Hepatocyte (in vitro differentiated cells): ENCODE measurements around the gene LRRC61. TPM values are rescaled to one million over a fixed set of nuclear protein-coding genes. Genes with fewer than 3 reads are reported as not detected.

ENCODE experiments used
- DNase-seq: peaks from one replicate; pipeline ENCODE4 v3.0.0-alpha.2; 2016; ENCODE audit warnings: low spot score
- H2AFZ ChIP-seq: fragments of 200-600 bp; sonication (generic); 2 replicates; pipeline ENCODE4 v1.6.0; 2016; ENCODE audit warnings: antibody characterized with exemption, mild to moderate bottlenecking
- H3K27ac ChIP-seq: fragments of 200-600 bp; sonication (generic); 2 replicates; pipeline ENCODE4 v1.5.1; 2016; ENCODE audit warnings: mild to moderate bottlenecking
- H3K27me3 ChIP-seq: fragments of 200-600 bp; sonication (generic); 2 replicates; pipeline ENCODE4 v1.6.1; 2016
- H3K36me3 ChIP-seq: fragments of 200-600 bp; sonication (generic); replicated peaks from 2 replicates; pipeline ENCODE4 v1.5.1; 2016; ENCODE audit warnings: low read depth; ENCODE audit not compliant: insufficient read depth
- H3K4me1 ChIP-seq: fragments of 200-600 bp; sonication (generic); 2 replicates; pipeline ENCODE4 v1.5.1; 2016; ENCODE audit warnings: mild to moderate bottlenecking, moderate library complexity; ENCODE audit not compliant: insufficient read depth
- H3K4me2 ChIP-seq: fragments of 200-600 bp; sonication (generic); 2 replicates; pipeline ENCODE4 v1.6.0; 2016
- H3K4me3 ChIP-seq: fragments of 200-600 bp; sonication (generic); 2 replicates; pipeline ENCODE4 v1.5.1; 2016; ENCODE audit warnings: mild to moderate bottlenecking
- H3K79me2 ChIP-seq: fragments of 200-600 bp; sonication (generic); 2 replicates; pipeline ENCODE4 v1.6.0; 2017; ENCODE audit warnings: mild to moderate bottlenecking
- H3K9me2 ChIP-seq: fragments of 200-600 bp; sonication (generic); replicated peaks from 2 replicates; pipeline ENCODE4 v1.6.0; 2017; ENCODE audit warnings: mild to moderate bottlenecking; ENCODE audit not compliant: insufficient read depth
- H3K9me3 ChIP-seq: fragments of 200-600 bp; sonication (generic); 2 replicates; pipeline ENCODE4 v1.5.1; 2016; ENCODE audit warnings: low read depth, mild to moderate bottlenecking
- H4K20me1 ChIP-seq: fragments of 200-600 bp; sonication (generic); 2 replicates; pipeline ENCODE4 v1.6.0; 2016; ENCODE audit warnings: mild to moderate bottlenecking; ENCODE audit not compliant: insufficient read depth, poor library complexity, severe bottlenecking
- CTCF ChIP-seq: fragments of 200-600 bp; sonication (generic); IDR thresholded peaks from 2 replicates; pipeline ENCODE4 v1.5.1; 2016; ENCODE audit warnings: antibody characterized with exemption, mild to moderate bottlenecking; ENCODE audit not compliant: poor library complexity
- EZH2 ChIP-seq: fragments of 200-600 bp; sonication (generic); IDR thresholded peaks from 2 replicates; pipeline ENCODE4 v1.6.1; 2016; ENCODE audit warnings: antibody characterized with exemption, mild to moderate bottlenecking, borderline replicate concordance
- EZH2phosphoT487 ChIP-seq: fragments of 200-600 bp; sonication (generic); IDR thresholded peaks from one replicate; pipeline ENCODE4 v1.6.1; 2018; ENCODE audit warnings: antibody characterized with exemption, mild to moderate bottlenecking, low read depth, moderate library complexity; ENCODE audit not compliant: unreplicated experiment, severe bottlenecking
- WGBS: methylation state at CpG from one replicate; pipeline ENCODE4 v1.1.6; 2016; ENCODE audit warnings: low lambda C conversion rate; ENCODE audit errors: missing lambda C conversion rate; 5-methylcytosine and 5-hydroxymethylcytosine counted together
- polyA plus RNA-seq: library from polyadenylated mRNA; unstranded; fragments of >200 nt; fragmentation: Nextera tagmentation; extraction: Ambion mirVana; gene quantifications from 2 replicates; pipeline ENCODE4 v1.2.1, GENCODE V29; 2016
- total RNA-seq: library from RNA; depleted of rRNA; stranded (reverse); fragments of >200 nt; gene quantifications from 2 replicates; pipeline ENCODE4 v1.2.3, GENCODE V29; 2014

LRRC61 gene
- total and polyA plus RNA-seq, 2 experiments from 2014 or later: 23.4 to 38.7 TPM

GRCh38 chr7:150323682-150324372, 672 bp downstream of the LRRC61 start:
- Histone ChIP-seq H3K4me2 (peak overlapping the region; percentile 82), H3K36me3 (no peaks in the 10 kb centered on the region), H2AFZ (peak overlapping the region; percentile 81), H3K9me2 (no peaks in the 10 kb centered on the region), H3K79me2 (peaks cover 31% of the 10 kb centered on the region), H4K20me1 (no peaks in the 10 kb centered on the region), H3K27me3 (no peaks in the 10 kb centered on the region), H3K4me1 (peaks cover 16% of the 10 kb centered on the region), H3K4me3 (peak overlapping the region; percentile 37), H3K27ac (peak overlapping the region; percentile 93), H3K9me3 (no peaks in the 10 kb centered on the region)
- DNase-seq: no peak
- 25% methylated on average over 16 of the region's 16 CpGs for WGBS
- no peak for TF ChIP-seq EZH2
- TF ChIP-seq EZH2phosphoT487: no peak
- TF ChIP-seq CTCF: no peak

- DNase-seq: peak; percentile 57
- Histone ChIP-seq H2AFZ (peak overlapping the region; percentile 81), H3K4me2 (peak overlapping the region; percentile 82), H3K79me2 (peaks cover 31% of the 10 kb centered on the region), H3K9me3 (no peaks in the 10 kb centered on the region), H4K20me1 (no peaks in the 10 kb centered on the region), H3K9me2 (no peaks in the 10 kb centered on the region), H3K27ac (peak overlapping the region; percentile 93), H3K27me3 (no peaks in the 10 kb centered on the region), H3K36me3 (no peaks in the 10 kb centered on the region), H3K4me3 (peak overlapping the region; percentile 37), H3K4me1 (peaks cover 16% of the 10 kb centered on the region)
- TF ChIP-seq EZH2phosphoT487: no peak
- TF ChIP-seq EZH2: no peak
- TF ChIP-seq CTCF: no peak
- WGBS: 33% methylated on average over 10 of the region's 12 CpGs
Measured at GRCh38 chr7:150324373-150324961, 1.3 kb downstream of the LRRC61 start.

- no peak overlapping the region for H3K4me3 ChIP-seq
- no peak for DNase-seq
- no peaks in the 10 kb centered on the region for H3K27me3 ChIP-seq
- H3K4me2 ChIP-seq: peak overlapping the region; percentile 82
- no peaks in the 10 kb centered on the region for H4K20me1 ChIP-seq
- H3K9me3 ChIP-seq: no peaks in the 10 kb centered on the region
- no peaks in the 10 kb centered on the region for H3K9me2 ChIP-seq
- peaks cover 16% of the 10 kb centered on the region for H3K4me1 ChIP-seq
- WGBS: 91% methylated on average over 10 of the region's 10 CpGs
- peak overlapping the region; percentile 93 for H3K27ac ChIP-seq
- no peak for TF ChIP-seq CTCF
- no peak for TF ChIP-seq EZH2phosphoT487
- no peak for TF ChIP-seq EZH2
- H3K36me3 ChIP-seq: no peaks in the 10 kb centered on the region
- H3K79me2 ChIP-seq: peaks cover 31% of the 10 kb centered on the region
- H2AFZ ChIP-seq: no peak overlapping the region
Measured at GRCh38 chr7:150325110-150325611, 2.0 kb downstream of the LRRC61 start.
